Dedifferentiated amniotic fluid mesenchymal stem cell (primary cell): ENCODE data around the gene PORCN.
"Not testable (repeated sequence)": the region's sequence is repeated elsewhere in the genome, so short reads cannot be mapped to it uniquely, and the experiment has no call there.

Source experiments
- DNase-seq: peaks from one replicate; pipeline ENCODE4 v3.0.0-alpha.2; 2016; ENCODE audit errors: extremely low spot score

PORCN gene

DNA sequence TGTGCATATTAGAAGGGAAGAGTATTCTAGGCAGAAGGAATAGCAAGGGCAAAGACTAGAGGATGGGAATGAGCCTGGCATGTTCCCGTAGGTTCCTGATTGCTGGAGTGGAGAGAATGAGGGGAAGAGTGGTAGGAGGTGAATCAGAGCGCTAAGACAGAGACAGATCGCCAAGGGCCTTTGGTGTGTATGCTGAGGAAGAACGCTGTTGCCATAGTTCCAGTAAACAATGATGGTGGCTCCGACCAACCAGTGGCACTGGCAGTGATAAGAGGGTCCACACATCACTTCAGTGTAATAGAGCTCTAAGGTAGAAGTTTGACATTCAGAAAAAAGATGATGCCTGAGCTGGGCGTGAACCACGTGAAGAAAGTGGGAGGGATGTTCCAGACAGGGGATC lies 31.7 kb downstream of the PORCN start:
- DNase-seq, result no peak

DNA sequence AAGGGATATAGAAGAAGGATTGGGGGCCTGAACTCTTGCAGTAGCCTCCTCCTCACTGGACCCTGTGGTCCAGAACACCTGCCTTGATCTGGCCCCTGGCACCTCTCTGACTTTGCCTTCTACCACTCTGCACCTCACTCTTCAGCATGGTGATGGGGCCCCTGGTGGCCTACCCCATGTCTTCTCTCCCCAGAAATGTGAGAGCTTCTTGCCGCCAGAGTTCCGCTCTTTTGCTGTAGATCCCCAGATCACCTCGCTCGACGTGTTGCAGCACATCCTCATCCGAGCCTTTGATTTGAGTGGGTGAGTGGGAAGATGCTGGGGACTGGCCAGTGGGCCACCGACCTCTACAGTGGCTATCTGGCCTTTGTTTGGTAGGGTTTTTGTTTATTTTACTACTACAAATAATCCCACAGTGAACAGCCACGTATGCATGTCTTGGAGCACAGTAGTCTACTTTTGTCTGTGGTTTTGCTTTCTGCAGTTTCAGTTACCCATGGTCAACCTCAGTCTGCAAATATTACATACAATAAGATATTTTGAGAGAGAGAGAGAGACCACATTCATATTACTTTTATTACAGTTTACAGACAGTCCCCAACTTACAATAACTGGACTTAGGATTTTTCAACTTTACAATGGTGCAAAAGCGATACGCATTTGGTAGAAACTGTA lies 32.5 kb downstream of the PORCN start:
- no peak for DNase-seq

DNA sequence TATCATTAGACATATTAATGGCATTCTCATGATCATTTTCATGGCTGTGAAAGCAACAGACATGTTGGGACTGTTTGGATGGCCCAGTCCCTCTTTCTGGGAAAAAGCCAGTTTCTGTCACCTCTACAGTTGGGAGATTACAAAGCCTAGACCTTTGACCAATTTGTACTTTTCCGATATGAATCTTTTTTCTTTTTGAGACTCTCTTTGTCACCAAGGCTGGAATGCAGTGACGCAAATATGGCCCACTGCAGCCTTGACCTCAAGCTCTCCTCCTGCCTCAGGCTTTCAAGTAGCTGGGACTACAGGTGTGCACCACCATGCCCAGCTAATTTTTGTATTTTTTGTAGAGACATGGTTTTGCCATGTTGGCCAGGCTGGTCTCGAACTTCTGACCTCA lies 40.1 kb downstream of the PORCN start:
- DNase-seq, result no peak

DNA sequence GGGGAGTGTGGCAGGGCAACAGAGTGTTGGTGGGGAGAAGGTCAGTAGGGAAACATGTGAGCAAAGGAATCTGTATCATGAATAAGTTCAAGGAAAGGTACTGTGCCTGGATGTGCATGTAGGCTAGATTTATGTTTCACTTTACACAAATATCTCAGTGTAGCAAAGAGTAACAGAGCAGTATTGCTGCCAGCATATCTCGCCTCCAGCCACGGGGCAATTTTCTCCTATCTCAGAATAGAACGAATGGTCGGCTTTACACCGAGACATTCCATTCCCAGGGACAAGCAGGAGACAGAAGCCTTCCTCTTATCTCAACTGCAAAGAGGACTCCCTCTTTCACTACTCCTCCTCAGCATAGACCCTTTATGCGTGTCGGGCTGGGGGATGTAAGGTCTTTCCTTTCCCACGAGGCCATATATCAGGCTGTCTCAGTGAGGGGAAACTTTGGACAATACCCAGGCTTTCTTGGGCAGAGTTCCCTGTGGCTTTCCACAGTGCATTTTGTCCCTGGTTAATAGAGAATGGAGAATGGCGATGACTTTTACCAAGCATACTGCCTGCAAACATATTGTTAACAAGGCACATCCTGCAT lies 47.0 kb downstream of the PORCN start:
- DNase-seq, result not testable (repeated sequence)

DNA sequence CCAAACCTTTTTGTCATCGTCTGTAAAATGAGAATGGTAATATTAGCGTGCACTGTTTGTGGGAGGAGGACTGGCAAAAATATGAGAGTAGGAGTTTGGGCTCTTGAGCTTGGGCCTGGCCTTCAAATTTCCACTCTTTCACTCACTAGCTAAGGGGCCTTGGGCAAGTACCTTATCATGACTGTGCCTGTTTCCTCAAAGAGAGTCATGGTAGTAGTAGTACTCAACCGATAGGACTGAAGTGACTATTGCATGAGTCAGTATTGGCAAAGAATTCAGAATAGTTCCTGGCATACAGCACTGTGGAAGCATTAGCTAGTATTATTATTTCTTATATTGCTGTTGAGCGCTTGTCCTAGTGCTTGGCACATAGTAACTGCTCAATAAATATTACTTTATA lies 49.5 kb downstream of the PORCN start:
- DNase-seq, result no peak

DNA sequence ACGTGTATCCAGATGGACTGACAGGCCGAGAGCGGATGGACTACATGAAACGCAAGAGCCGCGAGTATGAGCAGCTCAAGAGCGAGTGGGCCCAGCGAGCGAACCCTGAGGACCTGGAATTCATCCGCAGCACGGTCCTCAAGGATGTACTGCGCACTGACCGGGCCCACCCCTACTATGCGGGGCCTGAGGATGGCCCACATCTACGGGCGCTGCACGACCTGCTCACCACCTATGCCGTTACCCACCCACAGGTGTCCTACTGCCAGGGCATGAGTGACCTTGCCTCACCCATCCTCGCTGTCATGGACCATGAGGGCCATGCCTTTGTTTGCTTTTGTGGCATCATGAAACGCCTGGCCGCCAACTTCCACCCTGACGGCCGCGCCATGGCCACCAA lies 50.8 kb downstream of the PORCN start:
- DNase-seq, result no peak

DNA sequence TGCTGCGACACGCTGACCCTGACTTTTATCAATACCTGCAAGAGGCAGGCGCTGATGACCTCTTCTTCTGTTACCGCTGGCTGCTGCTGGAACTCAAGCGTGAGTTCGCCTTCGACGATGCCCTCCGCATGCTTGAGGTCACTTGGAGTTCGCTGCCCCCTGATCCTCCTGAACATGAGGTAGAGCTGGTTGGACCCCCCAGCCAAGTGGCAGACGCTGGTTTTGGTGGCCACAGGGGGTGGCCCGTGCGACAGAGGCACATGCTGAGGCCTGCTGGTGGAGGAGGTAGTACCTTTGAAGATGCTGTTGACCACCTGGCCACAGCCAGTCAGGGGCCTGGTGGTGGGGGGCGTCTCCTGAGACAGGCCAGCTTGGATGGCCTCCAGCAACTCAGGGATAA lies 51.3 kb downstream of the PORCN start:
- DNase-seq, result no peak

DNA sequence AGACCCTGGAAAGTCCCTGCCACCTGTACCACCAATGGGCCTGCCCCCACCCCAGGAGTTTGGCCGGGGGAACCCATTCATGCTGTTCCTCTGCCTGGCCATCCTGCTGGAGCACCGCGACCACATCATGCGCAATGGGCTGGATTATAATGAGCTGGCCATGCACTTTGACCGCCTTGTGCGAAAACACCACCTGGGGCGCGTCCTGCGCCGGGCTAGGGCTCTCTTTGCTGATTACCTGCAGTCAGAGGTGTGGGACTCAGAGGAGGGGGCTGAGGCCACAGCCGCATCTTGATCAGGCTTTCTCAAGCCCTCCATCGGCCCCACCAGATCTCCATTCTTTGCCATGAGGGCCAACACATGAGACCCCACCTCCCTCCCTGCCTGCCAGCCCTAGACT lies 51.9 kb downstream of the PORCN start:
- no peak for DNase-seq

DNA sequence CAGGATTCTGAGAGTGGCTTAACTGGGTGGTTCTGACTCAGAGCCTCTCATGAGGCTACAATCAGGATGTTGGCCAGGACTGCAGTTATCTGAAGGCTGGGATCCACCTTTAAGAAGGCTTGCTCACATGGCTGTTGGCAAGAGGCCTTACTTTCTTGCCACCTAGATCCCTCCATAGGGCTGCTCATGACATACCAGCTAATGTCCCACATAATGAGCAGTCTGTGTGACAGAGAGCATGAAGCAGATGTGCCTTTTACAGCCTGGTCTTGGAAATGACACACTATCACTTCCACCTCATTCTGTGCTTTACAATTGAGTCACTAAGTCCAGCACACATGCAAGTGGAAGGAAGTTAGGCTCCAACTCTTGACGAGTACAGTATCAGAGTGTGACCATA lies 61.2 kb downstream of the PORCN start:
- no peak for DNase-seq
